Measurements from ENCODE around the gene KLHL20. TPM values are rescaled to one million over a fixed set of nuclear protein-coding genes. Genes with fewer than 3 reads are reported as not detected.
"Not testable (repeated sequence)": the region's sequence is repeated elsewhere in the genome, so short reads cannot be mapped to it uniquely, and the experiment has no call there.

KLHL20 gene
- total RNA-seq, 1 donor from 2014 or later, result 22.9 TPM

DNA sequence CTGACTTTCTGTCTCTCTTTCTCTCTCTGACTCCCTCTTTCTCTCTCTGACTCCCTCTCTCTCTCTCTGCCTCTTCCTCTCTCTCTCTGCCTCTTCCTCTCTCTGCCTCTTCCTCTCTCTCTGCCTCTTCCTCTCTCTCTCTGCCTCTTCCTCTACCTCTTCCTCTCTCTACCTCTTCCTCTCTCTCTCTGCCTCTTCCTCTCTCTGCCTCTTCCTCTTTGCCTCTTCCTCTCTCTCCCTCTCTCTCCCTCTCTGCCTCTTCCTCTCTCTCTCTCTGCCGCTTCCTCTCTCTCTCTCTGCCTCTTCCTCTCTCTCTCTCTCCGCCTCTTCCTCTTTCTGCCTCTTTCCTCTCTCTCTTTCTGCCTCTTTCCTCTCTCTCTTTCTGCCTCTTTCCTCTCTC, 26.5 kb upstream of the KLHL20 start:
- TF ChIP-seq CTCF (IDR thresholded peaks at IDR 0.05; ENCODE audit: insufficient read depth, low read length, poor library complexity, severe bottlenecking), result no peak
- H3K36me3 ChIP-seq (ENCODE audit: control insufficient read depth, insufficient read depth, low read length), result no peaks in the 10 kb centered on the region
- no peaks in the 10 kb centered on the region for H3K27me3 ChIP-seq (ENCODE audit: control insufficient read depth, insufficient read depth, low read length)
- DNase-seq (ENCODE audit: low read depth), result no peak
- H3K4me3 ChIP-seq (ENCODE audit: low read depth, low read length), result no peak overlapping the region

GRCh38 chr1:173693238-173693637, 21.5 kb upstream of the KLHL20 start:
- Histone ChIP-seq H3K4me3 (ENCODE audit: low read depth, low read length) (no peak overlapping the region), H3K27me3 (ENCODE audit: control insufficient read depth, insufficient read depth, low read length) (no peaks in the 10 kb centered on the region), H3K36me3 (ENCODE audit: control insufficient read depth, insufficient read depth, low read length) (no peaks in the 10 kb centered on the region)
- TF ChIP-seq CTCF (IDR thresholded peaks at IDR 0.05; ENCODE audit: insufficient read depth, low read length, poor library complexity, severe bottlenecking), result no peak
- DNase-seq (ENCODE audit: low read depth), result no peak

GRCh38 chr1:173701299-173701698, 13.5 kb upstream of the KLHL20 start:
- not testable (repeated sequence) for H3K4me3 ChIP-seq (ENCODE audit: low read depth, low read length); H3K27me3 ChIP-seq (ENCODE audit: control insufficient read depth, insufficient read depth, low read length); DNase-seq (ENCODE audit: low read depth); H3K36me3 ChIP-seq (ENCODE audit: control insufficient read depth, insufficient read depth, low read length)

DNA sequence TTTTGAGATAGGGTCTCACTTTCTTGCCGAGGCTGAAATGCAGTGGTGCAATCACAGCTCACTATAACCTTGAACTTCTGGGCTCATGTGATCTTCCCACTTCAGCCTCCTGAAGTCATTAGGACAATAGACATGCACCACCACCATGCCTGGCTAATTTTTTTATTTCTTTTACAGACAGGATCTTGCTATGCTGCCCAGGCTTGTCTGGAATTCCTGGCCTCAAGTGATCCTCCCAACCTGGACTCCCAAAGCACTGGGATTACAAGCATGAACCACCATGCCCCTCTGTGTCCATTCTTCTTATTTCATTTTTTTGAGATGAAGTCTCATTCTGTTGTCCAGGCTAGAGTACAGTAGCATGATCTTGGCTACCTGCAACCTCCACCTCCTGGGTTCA, 12.0 kb upstream of the KLHL20 start:
- no peak for TF ChIP-seq CTCF (IDR thresholded peaks at IDR 0.05; ENCODE audit: insufficient read depth, low read length, poor library complexity, severe bottlenecking)
- DNase-seq (ENCODE audit: low read depth), result no peak
- Histone ChIP-seq H3K36me3 (ENCODE audit: control insufficient read depth, insufficient read depth, low read length) (no peaks in the 10 kb centered on the region), H3K4me3 (ENCODE audit: low read depth, low read length) (no peak overlapping the region), H3K27me3 (ENCODE audit: control insufficient read depth, insufficient read depth, low read length) (no peaks in the 10 kb centered on the region)

GRCh38 chr1:173705117-173705516, 9.7 kb upstream of the KLHL20 start:
- H3K36me3 ChIP-seq (ENCODE audit: control insufficient read depth, insufficient read depth, low read length), result no peaks in the 10 kb centered on the region
- DNase-seq (ENCODE audit: low read depth), result no peak
- H3K27me3 ChIP-seq (ENCODE audit: control insufficient read depth, insufficient read depth, low read length), result peaks cover 3% of the 10 kb centered on the region
- H3K4me3 ChIP-seq (ENCODE audit: low read depth, low read length), result no peak overlapping the region
- no peak for TF ChIP-seq CTCF (IDR thresholded peaks at IDR 0.05; ENCODE audit: insufficient read depth, low read length, poor library complexity, severe bottlenecking)

GRCh38 chr1:173708787-173709186, 6.0 kb upstream of the KLHL20 start:
- peaks cover 3% of the 10 kb centered on the region for H3K27me3 ChIP-seq (ENCODE audit: control insufficient read depth, insufficient read depth, low read length)
- TF ChIP-seq CTCF (IDR thresholded peaks at IDR 0.05; ENCODE audit: insufficient read depth, low read length, poor library complexity, severe bottlenecking), result no peak
- no peak for DNase-seq (ENCODE audit: low read depth)
- H3K4me3 ChIP-seq (ENCODE audit: low read depth, low read length), result no peak overlapping the region
- H3K36me3 ChIP-seq (ENCODE audit: control insufficient read depth, insufficient read depth, low read length), result no peaks in the 10 kb centered on the region

Data from kidney epithelial cell (primary cell).